ENCODE measurements around the gene USE1. TPM values are rescaled to one million over a fixed set of nuclear protein-coding genes. Genes with fewer than 3 reads are reported as not detected.
"Not testable (repeated sequence)": the region's sequence is repeated elsewhere in the genome, so short reads cannot be mapped to it uniquely, and the experiment has no call there.

Gene USE1, protein sequence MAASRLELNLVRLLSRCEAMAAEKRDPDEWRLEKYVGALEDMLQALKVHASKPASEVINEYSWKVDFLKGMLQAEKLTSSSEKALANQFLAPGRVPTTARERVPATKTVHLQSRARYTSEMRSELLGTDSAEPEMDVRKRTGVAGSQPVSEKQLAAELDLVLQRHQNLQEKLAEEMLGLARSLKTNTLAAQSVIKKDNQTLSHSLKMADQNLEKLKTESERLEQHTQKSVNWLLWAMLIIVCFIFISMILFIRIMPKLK
- 29.8 and 31.3 TPM in 2 replicates for total RNA-seq

- Mint-ChIP-seq H3K4me3 (peak within 1 kb of the TSS; percentile 86), H3K36me3 (ENCODE audit: low read depth) (peaks cover 51% of the 10 kb centered on the region), H3K27me3 (no peaks in the 10 kb centered on the region), H3K27ac (peak within 1 kb of the TSS; percentile 97), H3K9me3 (no peaks in the 10 kb centered on the region), H3K4me1 (peaks cover 10% of the 10 kb centered on the region)
- intact Hi-C loops (cut with micrococcal nuclease): loop anchor here (1.0 to 2.0 kb wide), 2 partner anchors 11 to 51 kb away; partner anchors contain the start of genes BABAM1 and OCEL1
- DNase-seq: peak; percentile 96
Observed at GRCh38 chr19:17215127-17215971, at the start of gene USE1. USE1 (plus strand) TSS chr19:17215357; CDS start chr19:17215406, 49 bp downstream.

DNA sequence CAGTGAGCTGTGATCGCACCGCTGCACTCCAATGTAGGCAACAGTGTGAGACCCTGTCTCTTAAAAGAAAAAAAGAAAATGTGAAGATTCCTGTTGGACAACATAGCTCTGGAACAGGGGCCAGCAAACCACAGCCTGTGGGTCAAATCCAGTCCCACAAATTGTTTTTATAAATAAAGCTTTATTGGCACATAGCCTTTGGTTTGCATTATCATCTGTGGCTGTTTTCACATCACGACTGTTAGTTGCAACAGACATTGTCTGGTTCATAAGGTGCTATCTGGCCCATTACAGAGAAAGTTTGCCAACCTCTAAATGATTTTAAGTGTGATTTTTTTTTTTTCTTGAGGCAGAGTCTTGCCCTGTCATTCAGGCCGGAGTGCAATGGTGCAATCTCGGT lies 49.4 kb upstream of the USE1 start:
- Mint-ChIP-seq H3K27me3 (no peaks in the 10 kb centered on the region), H3K27ac (no peak overlapping the region), H3K4me1 (no peaks in the 10 kb centered on the region), H3K4me3 (no peak overlapping the region), H3K36me3 (ENCODE audit: low read depth) (peaks cover 66% of the 10 kb centered on the region), H3K9me3 (peaks cover 4% of the 10 kb centered on the region)
- no peak for DNase-seq
- intact Hi-C loops (cut with micrococcal nuclease): no loop called here

GRCh38 chr19:17170538-17171297 lies 44.4 kb upstream of the USE1 start:
- peak; percentile 70 for DNase-seq
- peak overlapping the region; percentile 87 for H3K27ac Mint-ChIP-seq
- peaks cover 11% of the 10 kb centered on the region for H3K4me1 Mint-ChIP-seq
- H3K27me3 Mint-ChIP-seq: no peaks in the 10 kb centered on the region
- intact Hi-C loops (cut with micrococcal nuclease): no loop called here
- H3K9me3 Mint-ChIP-seq: no peaks in the 10 kb centered on the region
- peaks cover 59% of the 10 kb centered on the region for H3K36me3 Mint-ChIP-seq (ENCODE audit: low read depth)
- H3K4me3 Mint-ChIP-seq: no peak overlapping the region

DNA sequence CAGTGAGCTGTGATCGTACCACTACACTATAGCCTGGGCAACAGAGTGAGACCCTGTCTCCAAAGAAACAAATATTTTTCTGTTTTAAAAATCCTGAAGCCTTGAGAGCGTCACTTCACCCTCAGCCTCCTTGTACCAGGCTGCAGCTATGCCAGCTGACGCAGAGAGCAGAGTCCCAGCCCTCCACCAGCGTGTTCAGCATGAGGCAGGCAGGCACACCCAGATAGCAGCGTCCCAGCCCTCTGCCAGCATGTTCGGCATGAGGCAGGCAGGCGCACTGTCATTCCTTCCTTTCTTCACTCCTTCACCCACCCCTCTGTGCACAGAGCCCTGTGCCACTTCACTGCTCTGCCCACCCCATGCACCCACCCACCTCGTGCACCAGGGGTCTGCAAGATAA lies 43.3 kb upstream of the USE1 start:
- peaks cover 59% of the 10 kb centered on the region for H3K36me3 Mint-ChIP-seq (ENCODE audit: low read depth)

GRCh38 chr19:17172624-17173345 lies 42.4 kb upstream of the USE1 start:
- H3K4me3 Mint-ChIP-seq: no peak overlapping the region
- peak overlapping the region; percentile 5 for H3K27ac Mint-ChIP-seq
- no peaks in the 10 kb centered on the region for H3K27me3 Mint-ChIP-seq
- peaks cover 11% of the 10 kb centered on the region for H3K4me1 Mint-ChIP-seq
- intact Hi-C loops (cut with micrococcal nuclease): no loop called here
- no peaks in the 10 kb centered on the region for H3K9me3 Mint-ChIP-seq
- H3K36me3 Mint-ChIP-seq (ENCODE audit: low read depth): peaks cover 64% of the 10 kb centered on the region
- DNase-seq: no peak

More for the DNA sequence above, 43.3 kb upstream of the USE1 start:
- no peak overlapping the region for H3K4me3 Mint-ChIP-seq
- intact Hi-C loops (cut with micrococcal nuclease): no loop called here
- no peaks in the 10 kb centered on the region for H3K9me3 Mint-ChIP-seq
- peaks cover 11% of the 10 kb centered on the region for H3K4me1 Mint-ChIP-seq
- peak overlapping the region; percentile 87 for H3K27ac Mint-ChIP-seq
- DNase-seq: no peak
- no peaks in the 10 kb centered on the region for H3K27me3 Mint-ChIP-seq

GRCh38 chr19:17178291-17178690 lies 36.9 kb upstream of the USE1 start:
- H3K4me3 Mint-ChIP-seq: no peak overlapping the region
- no peak for DNase-seq
- H3K4me1 Mint-ChIP-seq: peaks cover 9% of the 10 kb centered on the region
- H3K27ac Mint-ChIP-seq: no peak overlapping the region
- peaks cover 42% of the 10 kb centered on the region for H3K36me3 Mint-ChIP-seq (ENCODE audit: low read depth)
- H3K9me3 Mint-ChIP-seq: no peaks in the 10 kb centered on the region
- H3K27me3 Mint-ChIP-seq: no peaks in the 10 kb centered on the region
- intact Hi-C loops (cut with micrococcal nuclease): no loop called here

GRCh38 chr19:17180997-17181702 lies 34.0 kb upstream of the USE1 start:
- Mint-ChIP-seq H3K4me3 (no peak overlapping the region), H3K27me3 (no peaks in the 10 kb centered on the region), H3K36me3 (ENCODE audit: low read depth) (peaks cover 41% of the 10 kb centered on the region), H3K9me3 (no peaks in the 10 kb centered on the region), H3K27ac (peak overlapping the region; percentile 72), H3K4me1 (peaks cover 21% of the 10 kb centered on the region)
- no peak for DNase-seq
- intact Hi-C loops (cut with micrococcal nuclease): no loop called here

DNA sequence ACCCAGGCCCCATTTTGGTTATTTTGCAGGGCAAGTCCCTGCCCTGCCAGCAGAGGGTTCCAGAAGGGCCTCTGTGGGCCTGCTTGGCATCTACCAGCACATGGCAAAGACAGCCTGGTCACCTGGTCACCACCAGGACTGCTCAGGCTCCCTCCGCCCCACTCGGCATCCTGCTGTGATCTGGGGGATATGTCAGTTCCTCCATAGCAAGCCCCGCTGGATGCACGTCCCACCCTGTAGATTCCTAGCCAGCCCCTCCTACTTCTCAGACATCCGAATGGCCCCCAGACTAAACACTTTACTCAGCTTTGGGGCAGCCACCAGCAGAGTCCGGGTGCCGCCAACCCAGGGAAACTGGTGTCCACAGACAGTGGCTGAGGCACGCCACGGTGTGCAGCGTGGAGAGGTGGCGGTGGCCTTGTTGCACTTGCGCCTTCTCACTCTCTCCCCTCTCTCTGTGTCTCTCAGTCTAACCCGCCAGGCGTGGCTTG lies 31.8 kb upstream of the USE1 start:
- no peaks in the 10 kb centered on the region for H3K9me3 Mint-ChIP-seq
- peaks cover 21% of the 10 kb centered on the region for H3K4me1 Mint-ChIP-seq
- intact Hi-C loops (cut with micrococcal nuclease): no loop called here
- DNase-seq: peak; percentile 72
- peak overlapping the region; percentile 89 for H3K4me3 Mint-ChIP-seq
- H3K36me3 Mint-ChIP-seq (ENCODE audit: low read depth): peaks cover 44% of the 10 kb centered on the region
- H3K27me3 Mint-ChIP-seq: no peaks in the 10 kb centered on the region
- H3K27ac Mint-ChIP-seq: peak overlapping the region; percentile 98

- H3K4me3 Mint-ChIP-seq: peak overlapping the region; percentile 89
- H3K9me3 Mint-ChIP-seq: no peaks in the 10 kb centered on the region
- peaks cover 46% of the 10 kb centered on the region for H3K36me3 Mint-ChIP-seq (ENCODE audit: low read depth)
- peaks cover 21% of the 10 kb centered on the region for H3K4me1 Mint-ChIP-seq
- intact Hi-C loops (cut with micrococcal nuclease): loop anchor here (1.0 kb wide), 1 partner anchor 117 kb away; no protein-coding TSS in a partner anchor
- no peaks in the 10 kb centered on the region for H3K27me3 Mint-ChIP-seq
- DNase-seq: peak; percentile 75
- H3K27ac Mint-ChIP-seq: peak overlapping the region; percentile 98
Observed at GRCh38 chr19:17183858-17184321, 31.3 kb upstream of the USE1 start.

DNA sequence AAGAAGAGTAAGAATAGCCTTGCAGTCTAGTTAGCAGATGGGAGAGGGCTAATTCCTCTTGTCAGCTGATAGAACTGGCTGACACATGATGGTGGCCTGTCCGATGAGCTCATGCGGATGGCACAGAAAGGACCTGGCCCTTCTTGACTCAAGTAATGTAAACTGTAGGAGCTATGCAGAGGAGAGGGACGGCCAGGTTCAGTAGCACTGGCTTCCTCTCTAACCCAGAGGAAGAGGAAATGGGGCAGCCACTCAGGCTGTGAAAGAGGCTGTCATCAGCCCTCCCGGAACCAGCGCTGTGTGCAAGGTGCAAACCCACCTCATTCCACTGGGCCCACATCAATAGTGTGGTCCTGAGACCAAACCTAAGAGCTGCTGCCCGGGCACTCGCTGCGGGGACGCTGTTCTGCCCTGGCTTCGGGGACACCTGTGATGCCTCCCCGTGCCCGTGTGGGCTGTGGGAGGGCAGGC lies 30.8 kb upstream of the USE1 start:
- intact Hi-C loops (cut with micrococcal nuclease): loop anchor here (1.0 kb wide), 1 partner anchor 117 kb away; no protein-coding TSS in a partner anchor
- Mint-ChIP-seq H3K27me3 (no peaks in the 10 kb centered on the region), H3K36me3 (ENCODE audit: low read depth) (peaks cover 49% of the 10 kb centered on the region), H3K9me3 (no peaks in the 10 kb centered on the region), H3K4me1 (peaks cover 21% of the 10 kb centered on the region), H3K4me3 (peak overlapping the region; percentile 89), H3K27ac (peak overlapping the region; percentile 98)
- DNase-seq: peak; percentile 85

GRCh38 chr19:17185590-17185989 lies 29.6 kb upstream of the USE1 start:
- Mint-ChIP-seq H3K4me3 (no peak overlapping the region), H3K36me3 (ENCODE audit: low read depth) (peaks cover 50% of the 10 kb centered on the region), H3K27me3 (no peaks in the 10 kb centered on the region), H3K4me1 (peaks cover 21% of the 10 kb centered on the region), H3K27ac (no peak overlapping the region), H3K9me3 (no peaks in the 10 kb centered on the region)
- no peak for DNase-seq
- intact Hi-C loops (cut with micrococcal nuclease): no loop called here

DNA sequence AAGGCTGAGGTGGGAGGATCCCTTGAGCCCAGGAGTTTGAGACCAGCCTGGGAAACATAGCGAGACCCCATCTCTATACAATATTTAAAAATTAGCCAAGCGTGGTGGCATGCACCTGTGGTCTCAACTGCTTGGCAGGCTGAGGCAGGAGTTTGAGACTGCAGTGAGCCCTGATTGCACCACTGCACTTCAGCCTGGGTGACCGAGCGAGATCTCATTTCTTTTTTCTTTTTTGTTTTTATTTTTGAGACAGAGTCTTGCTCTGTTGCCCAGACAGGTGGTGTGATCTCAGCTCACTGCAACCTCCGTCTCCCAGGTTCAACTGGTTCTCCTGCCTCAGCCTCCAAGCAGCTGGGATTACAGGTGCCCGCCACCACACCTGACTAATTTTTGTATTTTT lies 23.4 kb upstream of the USE1 start:
- DNase-seq; H3K9me3 Mint-ChIP-seq; H3K27me3 Mint-ChIP-seq; intact Hi-C loops (cut with micrococcal nuclease); H3K4me3 Mint-ChIP-seq; H3K4me1 Mint-ChIP-seq; H3K27ac Mint-ChIP-seq: not testable (repeated sequence)
- H3K36me3 Mint-ChIP-seq (ENCODE audit: low read depth): peaks cover 57% of the 10 kb centered on the region

Measured in activated CD4-positive, alpha-beta T cell treated with anti-CD3 and anti-CD28 coated beads, Interleukin-2, amount 10 ng/mL, durations not matched to agents 24 days and 14 days (primary cell).